SK-N-SH (cell line): ENCODE data around the gene SNED1. TPM values are rescaled to one million over a fixed set of nuclear protein-coding genes. Genes with fewer than 3 reads are reported as not detected.
"Not testable (repeated sequence)": the region's sequence is repeated elsewhere in the genome, so short reads cannot be mapped to it uniquely, and the experiment has no call there.

Experiments
- CTCF ChIA-PET: fragments of 300-600, 350-600 bp; formaldehyde crosslinking; extraction: SDS; loops from one replicate; lab custom pipeline; 2021; lab: Yijun Ruan, JAX
- POLR2A ChIA-PET: fragments of 350-600 bp; sonication (Branson Sonifier 250); formaldehyde crosslinking; extraction: SDS; loops from one replicate; lab custom pipeline; 2020; ENCODE audit warnings: antibody characterized with exemption, inconsistent platforms; lab: Yijun Ruan, JAX
- DNase-seq: peaks from one replicate; pipeline ENCODE4 v3.0.0; 2012
- H2AFZ ChIP-seq: fragments of 200-600 bp; sonication (generic); 2 replicates; pipeline ENCODE4 v1.8.1; 2016; ENCODE audit warnings: antibody characterized with exemption, mild to moderate bottlenecking, low read depth
- H3F3A ChIP-seq: fragments of 200-600 bp; sonication (generic); replicated peaks from 2 replicates; pipeline ENCODE3; 2016; ENCODE audit warnings: antibody characterized with exemption, mild to moderate bottlenecking; ENCODE audit not compliant: insufficient read depth
- H3K27ac ChIP-seq, 2 experiments: fragments of 200-500 bp in 1 of 2; fragments of 200-600 bp in 1 of 2; sonication (Bioruptor generic) in 1 of 2; sonication (generic), shearing (Covaris generic) in 1 of 2; 2 replicates each; pipeline versions ENCODE4 v1.5.1 to v1.6.1; 2014 to 2016; ENCODE audit warnings: low read depth in 2 of 2, inconsistent platforms in 1 of 2, low read length in 1 of 2, mild to moderate bottlenecking in 1 of 2, mixed read lengths in 1 of 2
- H3K27me3 ChIP-seq: fragments of 200-600 bp; sonication (generic), shearing (Covaris generic); 2 replicates; pipeline ENCODE4 v1.6.1; 2016; ENCODE audit warnings: mixed run types; ENCODE audit not compliant: insufficient read depth
- H3K36me3 ChIP-seq, 2 experiments: fragments of 200-500 bp in 1 of 2; fragments of 200-600 bp in 1 of 2; sonication (Bioruptor generic) in 1 of 2; sonication (generic) in 1 of 2; replicated peaks in 1 of 2; 2 replicates each; pipeline versions ENCODE3 to v1.5.1; 2014 to 2016; ENCODE audit warnings: low read length in 1 of 2, mild to moderate bottlenecking in 1 of 2; ENCODE audit not compliant: insufficient read depth in 2 of 2, control insufficient read depth in 1 of 2
- H3K4me1 ChIP-seq, 2 experiments: fragments of 200-500 bp in 1 of 2; fragments of 200-600 bp in 1 of 2; sonication (Bioruptor generic) in 1 of 2; sonication (generic), shearing (Covaris generic) in 1 of 2; 2 replicates each; pipeline versions ENCODE4 v1.5.1 to v1.6.1; 2014 to 2016; ENCODE audit warnings: low read depth in 1 of 2, low read length in 1 of 2, mixed run types in 1 of 2; ENCODE audit not compliant: insufficient read depth in 2 of 2, control insufficient read depth in 1 of 2
- H3K4me2 ChIP-seq: fragments of 200-600 bp; sonication (generic), shearing (Covaris generic); 2 replicates; pipeline ENCODE4 v1.6.1; 2017; ENCODE audit warnings: mixed run types
- H3K4me3 ChIP-seq, 2 experiments: fragments of 200-500 bp in 1 of 2; fragments of 200-600 bp in 1 of 2; sonication (Bioruptor generic) in 1 of 2; sonication (generic), shearing (Covaris generic) in 1 of 2; 2 replicates each; pipeline versions ENCODE4 v1.5.1 to v1.8.1; 2014 to 2016; ENCODE audit warnings: low read depth in 2 of 2, inconsistent platforms in 1 of 2, low read length in 1 of 2, mild to moderate bottlenecking in 1 of 2, mixed read lengths in 1 of 2, moderate library complexity in 1 of 2
- H3K79me2 ChIP-seq: fragments of 200-600 bp; sonication (generic); 2 replicates; pipeline ENCODE4 v1.8.1; 2017; ENCODE audit warnings: mild to moderate bottlenecking; ENCODE audit not compliant: insufficient read depth
- H3K9ac ChIP-seq: fragments of 200-600 bp; sonication (generic); 2 replicates; pipeline ENCODE4 v1.6.1; 2017; ENCODE audit warnings: mixed run types
- H3K9me2 ChIP-seq: fragments of 200-600 bp; sonication (generic); 2 replicates; pipeline ENCODE4 v1.6.1; 2017; ENCODE audit warnings: mixed run types
- H3K9me3 ChIP-seq: fragments of 200-600 bp; sonication (generic); 2 replicates; pipeline ENCODE4 v1.6.1; 2017; ENCODE audit warnings: mixed run types, mild to moderate bottlenecking, moderate library complexity
- H4K20me1 ChIP-seq: fragments of 200-600 bp; sonication (generic); 2 replicates; pipeline ENCODE4 v1.6.1; 2017; ENCODE audit warnings: mild to moderate bottlenecking, mixed run types; ENCODE audit not compliant: insufficient read depth
- ELF1 ChIP-seq: IDR thresholded peaks from 2 replicates; pipeline ENCODE4 v1.4.0; 2012
- FOSL2 ChIP-seq: IDR thresholded peaks from 2 replicates; pipeline ENCODE4 v1.4.0; 2012; ENCODE audit warnings: low read depth, mild to moderate bottlenecking, moderate library complexity, borderline replicate concordance
- FOXM1 ChIP-seq: IDR thresholded peaks from 2 replicates; pipeline ENCODE4 v1.4.0; 2012; ENCODE audit warnings: low read depth, mild to moderate bottlenecking
- GABPA ChIP-seq: IDR thresholded peaks from 2 replicates; pipeline ENCODE4 v1.4.0; 2012; ENCODE audit warnings: low read depth, mild to moderate bottlenecking
- JUND ChIP-seq: IDR thresholded peaks from 2 replicates; pipeline ENCODE4 v1.4.0; 2012
- RAD21 ChIP-seq: IDR thresholded peaks from 2 replicates; pipeline ENCODE4 v1.6.1; 2012; ENCODE audit warnings: mild to moderate bottlenecking, low read length
- RCOR1 ChIP-seq: fragments of 150-350 bp; IDR thresholded peaks from 2 replicates; pipeline ENCODE4 v1.6.1; 2017; ENCODE audit warnings: antibody characterized with exemption, low read length
- RFX5 ChIP-seq: IDR thresholded peaks from 2 replicates; pipeline ENCODE4 v1.6.1; 2012; ENCODE audit warnings: mild to moderate bottlenecking, improper control_type of control experiment, low read length
- SIN3A ChIP-seq: IDR thresholded peaks from 2 replicates; pipeline ENCODE4 v1.6.1; 2012; ENCODE audit warnings: low read depth, mild to moderate bottlenecking, low read length, moderate library complexity, borderline replicate concordance
- WGBS: methylation state at CpG from one replicate; pipeline ENCODE4 v1.1.6; 2017; ENCODE audit warnings: low lambda C conversion rate; 5-methylcytosine and 5-hydroxymethylcytosine counted together
- polyA plus RNA-seq, 3 experiments: library from polyadenylated mRNA; depleted of rRNA; stranded (reverse); fragments of >200 nt; gene quantifications; 2 replicates each; pipeline ENCODE4 v1.2.3, GENCODE V29; 2012
- TF ChIP-seq, protein P1 (sequence below): IDR thresholded peaks from 2 replicates; pipeline ENCODE4 v1.4.0; 2012; ENCODE audit warnings: low read depth

The SNED1 gene
- polyA plus RNA-seq, 1 of the 3 experiments (the other 2 are of a cell fraction), result 0.03 TPM

- no peak for TF ChIP-seq GABPA
- no peak for TF ChIP-seq JUND
Measured at GRCh38 chr2:241091734-241092445, 93.5 kb downstream of the SNED1 start (continued).

- Histone ChIP-seq H3K9ac (no peak overlapping the region), H3K36me3 (peaks cover 34 to 96% of the 10 kb centered on the region in 2 experiments), H3K9me3 (no peaks in the 10 kb centered on the region), H3K4me3 (no peak overlapping the region), H3K4me2 (no peak overlapping the region), H3K27me3 (no peaks in the 10 kb centered on the region), H2AFZ (no peak overlapping the region), H3F3A (no peaks in the 10 kb centered on the region), H3K27ac (no peak overlapping the region), H3K79me2 (peaks cover 2% of the 10 kb centered on the region; the same call in 1 of the 2 replicates), H3K4me1 (no peaks in the 10 kb centered on the region), H3K9me2 (no peaks in the 10 kb centered on the region), H4K20me1 (no peaks in the 10 kb centered on the region)
- WGBS, result 89% methylated on average over 8 of the region's 8 CpGs
- no peak for TF ChIP-seq SIN3A
- TF ChIP-seq RCOR1, result no peak
- no peak for TF ChIP-seq GABPA
- TF ChIP-seq RAD21, result no peak
- no peak for TF ChIP-seq RFX5
- TF ChIP-seq, protein P1, sequence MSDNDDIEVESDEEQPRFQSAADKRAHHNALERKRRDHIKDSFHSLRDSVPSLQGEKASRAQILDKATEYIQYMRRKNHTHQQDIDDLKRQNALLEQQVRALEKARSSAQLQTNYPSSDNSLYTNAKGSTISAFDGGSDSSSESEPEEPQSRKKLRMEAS, result no peak
- TF ChIP-seq FOXM1, result no peak
- no peak for TF ChIP-seq ELF1
- no peak for TF ChIP-seq FOSL2
- DNase-seq, result no peak
- CTCF ChIA-PET, result interaction anchor here (0.6 to 2.8 kb wide), 4 partner anchors 10 to 455 kb away, joined by 3 to 10 read pairs (median 3); partner anchors contain the start of gene MTERF4
- POLR2A ChIA-PET, result no interaction called here
Measured at GRCh38 chr2:241092677-241093076, 94.3 kb downstream of the SNED1 start.

DNA sequence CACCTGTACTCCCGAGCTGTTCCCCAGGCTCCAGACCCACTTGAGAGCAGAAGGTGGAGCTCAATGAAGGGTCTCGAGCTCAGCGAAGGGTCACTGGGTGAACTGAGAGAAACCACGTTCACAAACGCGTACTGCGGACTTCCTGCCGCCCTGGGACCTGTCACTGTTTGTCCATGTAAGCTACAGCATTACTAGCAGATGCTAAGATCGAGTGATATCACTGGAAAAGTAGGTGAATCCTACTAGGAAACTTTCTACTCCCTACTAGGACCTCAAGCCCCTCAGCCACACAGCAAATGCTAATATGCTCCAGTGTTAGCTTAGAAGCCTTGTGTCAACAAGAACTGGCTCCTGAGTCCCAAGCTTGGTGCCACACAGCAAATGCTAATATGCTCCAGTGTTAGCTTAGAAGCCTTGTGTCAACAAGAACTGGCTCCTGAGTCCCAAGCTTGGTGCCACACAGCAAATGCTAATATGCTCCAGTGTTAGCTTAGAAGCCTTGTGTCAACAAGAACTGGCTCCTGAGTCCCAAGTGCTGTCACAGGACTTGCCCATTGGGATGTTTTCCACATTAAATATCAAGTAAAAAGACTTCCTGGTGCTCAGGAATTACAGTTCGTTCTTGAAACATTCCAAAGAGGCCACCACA, 94.8 kb downstream of the SNED1 start:
- POLR2A ChIA-PET, H3K4me1 ChIP-seq, H3K27me3 ChIP-seq, H3K9ac ChIP-seq, H3K9me2 ChIP-seq, H3K79me2 ChIP-seq, H3K9me3 ChIP-seq, DNase-seq, H3F3A ChIP-seq, H3K4me3 ChIP-seq, H2AFZ ChIP-seq, H3K27ac ChIP-seq, H3K4me2 ChIP-seq, H4K20me1 ChIP-seq: not testable (repeated sequence)
- CTCF ChIA-PET, result interaction anchor here (0.6 to 2.8 kb wide), 4 partner anchors 15 to 456 kb away, joined by 3 to 10 read pairs (median 3); no protein-coding TSS in a partner anchor
- peaks cover 33 to 96% of the 10 kb centered on the region in 2 experiments for H3K36me3 ChIP-seq
- WGBS, result 71% methylated on average over 10 of the region's 10 CpGs
